Measurements from ENCODE around the gene TPH2.

TPH2 gene

GRCh38 chr12:72041811-72042210, 103.2 kb downstream of the TPH2 start:
- no peaks in the 10 kb centered on the region for H3K36me3 ChIP-seq (ENCODE audit: control insufficient read depth in 2 of 2, insufficient read depth in 2 of 2, low read length in 2 of 2)
- H3K4me1 ChIP-seq (ENCODE audit: control insufficient read depth in 2 of 2, insufficient read depth in 2 of 2, low read length in 2 of 2) = no peaks in the 10 kb centered on the region
- H3K9ac ChIP-seq (ENCODE audit: low read depth in 1 of 2, low read length in 2 of 2) = no peak overlapping the region
- H3K9me3 ChIP-seq (ENCODE audit: control insufficient read depth in 2 of 2, low read length in 2 of 2) = no peaks in the 10 kb centered on the region
- no peak overlapping the region for H3K27ac ChIP-seq (ENCODE audit: low read depth in 2 of 2, low read length in 2 of 2)
- no peak overlapping the region for H3K4me3 ChIP-seq (ENCODE audit: low read length in 2 of 2)
- no peaks in the 10 kb centered on the region for H3K27me3 ChIP-seq (ENCODE audit: control insufficient read depth in 2 of 2, insufficient read depth in 2 of 2, low read length in 2 of 2)

GRCh38 chr12:72053604-72054003, 115.0 kb downstream of the TPH2 start:
- Histone ChIP-seq H3K27ac (ENCODE audit: low read depth in 2 of 2, low read length in 2 of 2) (no peak overlapping the region), H3K9me3 (ENCODE audit: control insufficient read depth in 2 of 2, low read length in 2 of 2) (no peaks in the 10 kb centered on the region), H3K36me3 (ENCODE audit: control insufficient read depth in 2 of 2, insufficient read depth in 2 of 2, low read length in 2 of 2) (no peaks in the 10 kb centered on the region), H3K9ac (ENCODE audit: low read depth in 1 of 2, low read length in 2 of 2) (no peak overlapping the region), H3K4me1 (ENCODE audit: control insufficient read depth in 2 of 2, insufficient read depth in 2 of 2, low read length in 2 of 2) (no peaks in the 10 kb centered on the region), H3K4me3 (ENCODE audit: low read length in 2 of 2) (no peak overlapping the region), H3K27me3 (ENCODE audit: control insufficient read depth in 2 of 2, insufficient read depth in 2 of 2, low read length in 2 of 2) (no peaks in the 10 kb centered on the region)

- Histone ChIP-seq H3K27me3 (ENCODE audit: control insufficient read depth in 2 of 2, insufficient read depth in 2 of 2, low read length in 2 of 2) (no peaks in the 10 kb centered on the region), H3K4me1 (ENCODE audit: control insufficient read depth in 2 of 2, insufficient read depth in 2 of 2, low read length in 2 of 2) (no peaks in the 10 kb centered on the region), H3K27ac (ENCODE audit: low read depth in 2 of 2, low read length in 2 of 2) (no peak overlapping the region), H3K9ac (ENCODE audit: low read depth in 1 of 2, low read length in 2 of 2) (no peak overlapping the region), H3K9me3 (ENCODE audit: control insufficient read depth in 2 of 2, low read length in 2 of 2) (no peaks in the 10 kb centered on the region), H3K4me3 (ENCODE audit: low read length in 2 of 2) (no peak overlapping the region), H3K36me3 (ENCODE audit: control insufficient read depth in 2 of 2, insufficient read depth in 2 of 2, low read length in 2 of 2) (no peaks in the 10 kb centered on the region)
These were observed 115.9 kb downstream of the TPH2 start for GRCh38 chr12:72054511-72054910.

DNA sequence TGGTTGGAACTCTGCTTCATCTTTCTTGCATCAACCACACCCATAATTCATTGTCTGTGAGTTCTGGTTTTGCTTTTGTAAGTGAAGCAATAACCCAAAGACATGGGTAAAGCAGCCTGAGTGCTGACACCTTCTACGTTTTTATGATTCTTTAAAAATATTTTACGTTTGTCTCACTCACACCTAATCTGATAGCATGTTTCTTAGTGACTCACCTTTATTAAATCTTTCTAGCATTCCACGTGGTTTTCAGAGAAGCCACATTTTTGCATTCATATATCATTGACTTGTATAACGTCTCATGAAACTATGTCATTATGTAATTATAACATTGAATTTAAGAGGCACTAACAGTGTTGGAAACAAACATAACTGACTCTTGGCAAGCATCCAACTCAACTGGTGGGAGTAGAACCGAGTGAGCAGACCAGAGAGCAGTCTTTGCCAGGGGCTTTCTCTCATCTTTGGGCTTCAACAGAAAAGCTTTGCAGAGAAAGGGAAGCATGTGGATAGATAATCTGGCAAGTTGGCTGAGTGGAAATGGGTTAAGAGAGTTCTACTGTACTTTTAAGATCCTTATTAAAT, 118.8 kb downstream of the TPH2 start:
- no peak overlapping the region for H3K9ac ChIP-seq (ENCODE audit: low read depth in 1 of 2, low read length in 2 of 2)
- no peak overlapping the region for H3K27ac ChIP-seq (ENCODE audit: low read depth in 2 of 2, low read length in 2 of 2)
- H3K4me1 ChIP-seq (ENCODE audit: control insufficient read depth in 2 of 2, insufficient read depth in 2 of 2, low read length in 2 of 2) = no peaks in the 10 kb centered on the region
- no peaks in the 10 kb centered on the region for H3K9me3 ChIP-seq (ENCODE audit: control insufficient read depth in 2 of 2, low read length in 2 of 2)
- H3K27me3 ChIP-seq (ENCODE audit: control insufficient read depth in 2 of 2, insufficient read depth in 2 of 2, low read length in 2 of 2) = no peaks in the 10 kb centered on the region
- no peaks in the 10 kb centered on the region for H3K36me3 ChIP-seq (ENCODE audit: control insufficient read depth in 2 of 2, insufficient read depth in 2 of 2, low read length in 2 of 2)
- no peak overlapping the region for H3K4me3 ChIP-seq (ENCODE audit: low read length in 2 of 2)

GRCh38 chr12:72063073-72063472, 124.4 kb downstream of the TPH2 start:
- no peak overlapping the region for H3K27ac ChIP-seq (ENCODE audit: low read depth in 2 of 2, low read length in 2 of 2)
- H3K4me1 ChIP-seq (ENCODE audit: control insufficient read depth in 2 of 2, insufficient read depth in 2 of 2, low read length in 2 of 2) = no peaks in the 10 kb centered on the region
- H3K9ac ChIP-seq (ENCODE audit: low read depth in 1 of 2, low read length in 2 of 2) = no peak overlapping the region
- no peaks in the 10 kb centered on the region for H3K9me3 ChIP-seq (ENCODE audit: control insufficient read depth in 2 of 2, low read length in 2 of 2)
- H3K36me3 ChIP-seq (ENCODE audit: control insufficient read depth in 2 of 2, insufficient read depth in 2 of 2, low read length in 2 of 2) = no peaks in the 10 kb centered on the region
- H3K27me3 ChIP-seq (ENCODE audit: control insufficient read depth in 2 of 2, insufficient read depth in 2 of 2, low read length in 2 of 2) = no peaks in the 10 kb centered on the region
- no peak overlapping the region for H3K4me3 ChIP-seq (ENCODE audit: low read length in 2 of 2)

DNA sequence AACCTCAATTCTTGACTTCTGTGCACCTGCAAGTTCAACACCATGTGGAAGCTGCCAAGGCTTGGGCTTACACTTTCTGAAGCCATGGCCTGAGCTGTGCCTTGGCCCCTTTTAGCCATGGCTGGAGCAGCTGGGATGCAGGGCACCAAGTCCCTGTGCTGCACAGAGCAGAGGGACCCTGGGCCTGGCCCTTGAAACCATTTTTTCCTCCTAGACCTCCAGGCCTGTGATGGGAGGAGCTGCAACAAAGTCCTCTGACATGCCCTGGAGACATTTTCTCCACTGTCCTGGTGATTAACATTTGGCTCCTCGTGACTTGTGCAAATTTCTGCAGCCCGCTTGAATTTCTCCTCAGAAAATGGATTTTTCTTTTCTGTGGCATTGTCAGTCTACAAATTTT, 132.4 kb downstream of the TPH2 start:
- Histone ChIP-seq H3K4me1 (ENCODE audit: control insufficient read depth in 2 of 2, insufficient read depth in 2 of 2, low read length in 2 of 2) (no peaks in the 10 kb centered on the region), H3K27ac (ENCODE audit: low read depth in 2 of 2, low read length in 2 of 2) (no peak overlapping the region), H3K4me3 (ENCODE audit: low read length in 2 of 2) (no peak overlapping the region), H3K36me3 (ENCODE audit: control insufficient read depth in 2 of 2, insufficient read depth in 2 of 2, low read length in 2 of 2) (no peaks in the 10 kb centered on the region), H3K27me3 (ENCODE audit: control insufficient read depth in 2 of 2, insufficient read depth in 2 of 2, low read length in 2 of 2) (no peaks in the 10 kb centered on the region), H3K9ac (ENCODE audit: low read depth in 1 of 2, low read length in 2 of 2) (no peak overlapping the region), H3K9me3 (ENCODE audit: control insufficient read depth in 2 of 2, low read length in 2 of 2) (no peaks in the 10 kb centered on the region)

DNA sequence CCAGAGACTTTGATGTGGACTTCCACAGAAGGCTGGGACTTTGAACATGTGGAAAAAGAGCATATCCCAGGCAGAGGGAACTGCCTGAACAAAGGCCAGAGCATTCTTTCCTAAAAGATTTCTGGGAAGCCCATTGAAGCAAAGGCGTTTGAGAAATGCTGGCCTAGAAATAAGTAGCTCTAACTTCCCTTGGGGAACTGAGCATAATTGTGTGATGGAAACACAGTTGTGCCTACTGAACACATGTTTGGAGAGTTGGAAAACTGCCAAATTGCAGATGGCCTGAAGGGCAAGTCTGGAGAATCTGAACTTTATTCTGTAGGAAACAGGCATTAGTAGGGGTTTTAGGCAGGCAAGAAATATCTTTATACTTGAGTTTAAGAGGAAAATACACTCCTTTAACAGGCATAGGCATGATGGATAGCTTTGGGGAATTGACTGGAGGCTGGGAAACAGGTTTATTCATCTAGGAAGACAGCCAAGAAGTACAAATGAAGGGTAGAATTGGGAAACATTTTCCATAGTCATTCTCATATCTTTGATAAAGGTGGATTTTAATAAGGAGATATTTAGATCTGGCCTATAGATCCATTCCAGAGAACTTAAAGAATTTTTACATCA, 134.1 kb downstream of the TPH2 start:
- no peaks in the 10 kb centered on the region for H3K9me3 ChIP-seq (ENCODE audit: control insufficient read depth in 2 of 2, low read length in 2 of 2)
- no peaks in the 10 kb centered on the region for H3K36me3 ChIP-seq (ENCODE audit: control insufficient read depth in 2 of 2, insufficient read depth in 2 of 2, low read length in 2 of 2)
- H3K27me3 ChIP-seq (ENCODE audit: control insufficient read depth in 2 of 2, insufficient read depth in 2 of 2, low read length in 2 of 2) = no peaks in the 10 kb centered on the region
- H3K4me3 ChIP-seq (ENCODE audit: low read length in 2 of 2) = no peak overlapping the region
- no peak overlapping the region for H3K9ac ChIP-seq (ENCODE audit: low read depth in 1 of 2, low read length in 2 of 2)
- H3K27ac ChIP-seq (ENCODE audit: low read depth in 2 of 2, low read length in 2 of 2) = no peak overlapping the region
- H3K4me1 ChIP-seq (ENCODE audit: control insufficient read depth in 2 of 2, insufficient read depth in 2 of 2, low read length in 2 of 2) = no peaks in the 10 kb centered on the region

DNA sequence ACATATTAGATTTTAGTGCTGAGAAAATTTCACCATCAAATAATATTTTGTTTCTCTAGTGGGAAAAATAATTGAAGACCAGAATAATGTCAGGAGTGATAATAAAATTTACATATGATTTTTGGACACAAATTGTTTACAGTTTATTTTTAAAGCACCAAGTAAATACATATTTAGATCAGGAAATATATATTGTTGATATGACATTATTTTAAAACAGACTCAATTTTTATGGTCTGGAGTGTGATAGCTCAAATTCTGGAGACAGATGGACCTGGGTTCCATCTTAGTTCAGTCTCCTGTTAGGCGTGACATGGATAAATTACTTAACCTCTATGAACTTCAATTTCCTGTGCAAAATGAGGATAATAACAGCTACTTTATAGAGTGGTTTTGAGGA, 135.4 kb downstream of the TPH2 start:
- H3K9me3 ChIP-seq (ENCODE audit: control insufficient read depth in 2 of 2, low read length in 2 of 2) = no peaks in the 10 kb centered on the region
- H3K27ac ChIP-seq (ENCODE audit: low read depth in 2 of 2, low read length in 2 of 2) = no peak overlapping the region
- H3K4me3 ChIP-seq (ENCODE audit: low read length in 2 of 2) = no peak overlapping the region
- H3K4me1 ChIP-seq (ENCODE audit: control insufficient read depth in 2 of 2, insufficient read depth in 2 of 2, low read length in 2 of 2) = no peaks in the 10 kb centered on the region
- no peaks in the 10 kb centered on the region for H3K36me3 ChIP-seq (ENCODE audit: control insufficient read depth in 2 of 2, insufficient read depth in 2 of 2, low read length in 2 of 2)
- H3K27me3 ChIP-seq (ENCODE audit: control insufficient read depth in 2 of 2, insufficient read depth in 2 of 2, low read length in 2 of 2) = no peaks in the 10 kb centered on the region
- H3K9ac ChIP-seq (ENCODE audit: low read depth in 1 of 2, low read length in 2 of 2) = no peak overlapping the region

DNA sequence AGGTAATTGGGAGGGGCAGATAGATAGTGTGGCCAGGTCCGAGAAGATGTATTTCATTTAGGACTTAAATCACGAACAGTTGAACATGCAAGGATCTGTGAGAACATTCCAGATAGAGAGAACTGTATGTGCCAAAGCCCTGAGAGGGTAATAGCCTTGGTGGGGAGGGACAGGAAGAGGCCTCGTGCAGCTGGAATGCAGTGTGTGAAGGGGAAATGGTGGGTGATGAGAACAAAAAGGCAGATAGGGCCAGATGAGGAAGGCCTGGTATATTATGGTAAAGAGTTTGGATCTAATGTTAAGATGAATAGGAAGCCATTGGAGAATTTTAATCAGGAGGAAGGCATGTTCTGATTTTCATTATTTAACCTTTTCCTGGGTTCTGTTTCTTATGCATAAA, 136.3 kb downstream of the TPH2 start:
- no peaks in the 10 kb centered on the region for H3K36me3 ChIP-seq (ENCODE audit: control insufficient read depth in 2 of 2, insufficient read depth in 2 of 2, low read length in 2 of 2)
- H3K9ac ChIP-seq (ENCODE audit: low read depth in 1 of 2, low read length in 2 of 2) = no peak overlapping the region
- no peak overlapping the region for H3K27ac ChIP-seq (ENCODE audit: low read depth in 2 of 2, low read length in 2 of 2)
- no peak overlapping the region for H3K4me3 ChIP-seq (ENCODE audit: low read length in 2 of 2)
- no peaks in the 10 kb centered on the region for H3K27me3 ChIP-seq (ENCODE audit: control insufficient read depth in 2 of 2, insufficient read depth in 2 of 2, low read length in 2 of 2)
- no peaks in the 10 kb centered on the region for H3K4me1 ChIP-seq (ENCODE audit: control insufficient read depth in 2 of 2, insufficient read depth in 2 of 2, low read length in 2 of 2)
- no peaks in the 10 kb centered on the region for H3K9me3 ChIP-seq (ENCODE audit: control insufficient read depth in 2 of 2, low read length in 2 of 2)

DNA sequence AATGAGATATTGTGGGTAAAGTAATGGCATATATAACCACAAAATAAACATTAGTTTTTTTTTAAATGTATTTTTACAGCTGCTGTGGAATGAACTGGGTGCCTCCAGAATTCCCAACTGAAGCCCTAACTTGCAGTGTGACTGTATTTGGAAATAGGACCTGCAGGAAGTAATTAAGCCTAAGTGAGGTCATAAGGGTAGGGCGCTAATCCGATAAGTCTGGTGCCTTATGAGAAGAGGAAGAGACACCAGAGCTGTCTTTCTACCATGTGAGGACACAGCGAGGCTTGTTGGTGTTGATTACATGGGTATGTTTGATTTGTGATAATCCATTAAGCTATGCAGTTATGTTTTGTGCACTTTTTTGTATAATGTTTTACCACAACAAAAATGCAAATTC, 136.8 kb downstream of the TPH2 start:
- no peak overlapping the region for H3K4me3 ChIP-seq (ENCODE audit: low read length in 2 of 2)
- H3K36me3 ChIP-seq (ENCODE audit: control insufficient read depth in 2 of 2, insufficient read depth in 2 of 2, low read length in 2 of 2) = no peaks in the 10 kb centered on the region
- H3K9me3 ChIP-seq (ENCODE audit: control insufficient read depth in 2 of 2, low read length in 2 of 2) = no peaks in the 10 kb centered on the region
- H3K27ac ChIP-seq (ENCODE audit: low read depth in 2 of 2, low read length in 2 of 2) = no peak overlapping the region
- H3K9ac ChIP-seq (ENCODE audit: low read depth in 1 of 2, low read length in 2 of 2) = no peak overlapping the region
- no peaks in the 10 kb centered on the region for H3K27me3 ChIP-seq (ENCODE audit: control insufficient read depth in 2 of 2, insufficient read depth in 2 of 2, low read length in 2 of 2)
- no peaks in the 10 kb centered on the region for H3K4me1 ChIP-seq (ENCODE audit: control insufficient read depth in 2 of 2, insufficient read depth in 2 of 2, low read length in 2 of 2)
